OCI-LY1 (cell line): Measurements from ENCODE around the gene COL9A1.

Source experiments
- H2AFZ ChIP-seq: fragments of 200-600 bp; sonication (generic), shearing (Covaris generic); 2 replicates; pipeline ENCODE4 v1.6.0; 2014; ENCODE audit warnings: antibody characterized with exemption, mild to moderate bottlenecking, low read length
- H3F3A ChIP-seq: fragments of 200-600 bp; sonication (generic), shearing (Covaris generic); 2 replicates; pipeline ENCODE4 v1.6.0; 2014; ENCODE audit warnings: mild to moderate bottlenecking, antibody characterized with exemption, low read length, moderate library complexity; ENCODE audit not compliant: insufficient read depth
- H3K27ac ChIP-seq: fragments of 200-600 bp; sonication (generic); 2 replicates; pipeline ENCODE4 v1.5.1; 2014; ENCODE audit warnings: low read length, mixed run types, mild to moderate bottlenecking, low read depth; ENCODE audit not compliant: poor library complexity, severe bottlenecking
- H3K27me3 ChIP-seq: fragments of 200-600 bp; sonication (generic); 2 replicates; pipeline ENCODE4 v1.6.0; 2014; ENCODE audit warnings: antibody characterized with exemption, mild to moderate bottlenecking, low read length, moderate library complexity; ENCODE audit not compliant: insufficient read depth
- H3K36me3 ChIP-seq: fragments of 200-600 bp; sonication (generic); 2 replicates; pipeline ENCODE4 v1.6.1; 2014; ENCODE audit warnings: mild to moderate bottlenecking, antibody characterized with exemption, low read length, moderate library complexity, mixed read lengths; ENCODE audit not compliant: insufficient read depth
- H3K4me1 ChIP-seq: fragments of 200-600 bp; sonication (generic); 2 replicates; pipeline ENCODE4 v1.5.1; 2014; ENCODE audit warnings: mild to moderate bottlenecking, low read length, moderate library complexity; ENCODE audit not compliant: insufficient read depth, severe bottlenecking
- H3K4me2 ChIP-seq: fragments of 200-600 bp; sonication (generic), shearing (Covaris generic); 2 replicates; pipeline ENCODE4 v1.6.1; 2014; ENCODE audit warnings: low read length
- H3K4me3 ChIP-seq: fragments of 200-600 bp; sonication (generic); 2 replicates; pipeline ENCODE4 v1.5.1; 2014; ENCODE audit warnings: low read length, low read depth, mild to moderate bottlenecking, mixed read lengths; ENCODE audit not compliant: poor library complexity, severe bottlenecking
- H3K79me2 ChIP-seq: fragments of 200-600 bp; shearing (Covaris generic); 2 replicates; pipeline ENCODE4 v1.6.1; 2016; ENCODE audit warnings: mixed run types, low read length, mixed read lengths; ENCODE audit not compliant: insufficient read depth
- H3K9ac ChIP-seq: fragments of 200-600 bp; sonication (generic), shearing (Covaris generic); 2 replicates; pipeline ENCODE4 v1.6.1; 2014; ENCODE audit warnings: mild to moderate bottlenecking, low read length, mixed read lengths
- H3K9me2 ChIP-seq: fragments of 200-600 bp; sonication (generic), shearing (Covaris generic); 2 replicates; pipeline ENCODE4 v1.6.1; 2014; ENCODE audit warnings: low read depth, mild to moderate bottlenecking, low read length, mixed read lengths
- H3K9me3 ChIP-seq: fragments of 200-600 bp; shearing (Covaris generic); 2 replicates; pipeline ENCODE4 v1.6.1; 2014; ENCODE audit warnings: low read length, mixed read lengths
- H4K20me1 ChIP-seq: fragments of 200-600 bp; sonication (generic), shearing (Covaris generic); 2 replicates; pipeline ENCODE4 v1.6.0; 2016; ENCODE audit warnings: mild to moderate bottlenecking, low read length; ENCODE audit not compliant: insufficient read depth
- EZH2 ChIP-seq: fragments of 200-600 bp; sonication (generic), shearing (Covaris generic); IDR thresholded peaks from 2 replicates; pipeline ENCODE4 v1.8.0; 2017; ENCODE audit warnings: borderline replicate concordance, mixed run types, mild to moderate bottlenecking, antibody characterized with exemption, low read length, moderate library complexity, mixed read lengths
- TF ChIP-seq, protein P1 (sequence below): fragments of 200-600 bp; sonication (generic), shearing (Covaris generic); IDR thresholded peaks from 2 replicates; pipeline ENCODE4 v1.5.1; 2017; ENCODE audit warnings: mild to moderate bottlenecking, antibody characterized with exemption, low read length, moderate library complexity, mixed read lengths

Gene COL9A1

DNA sequence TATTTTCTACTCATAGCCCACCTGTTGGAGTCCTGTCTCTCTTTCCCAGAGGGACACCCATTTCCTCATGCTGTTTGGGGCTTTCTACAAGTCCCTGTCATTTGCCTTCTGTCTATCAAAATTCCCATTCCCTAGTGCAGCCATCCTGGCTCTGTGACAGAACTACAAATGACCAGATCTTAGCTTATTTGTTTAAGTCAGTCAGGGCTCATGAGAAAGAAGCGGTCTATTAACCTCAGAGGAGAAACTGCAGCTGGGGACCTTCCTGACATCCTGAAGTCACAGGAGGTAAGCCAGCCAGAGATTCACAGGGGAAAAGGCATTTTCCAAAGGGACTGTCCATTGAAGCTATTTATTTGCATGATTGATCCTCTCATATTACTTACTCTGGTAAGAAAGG lies 1.7 kb upstream of the COL9A1 start:
- H3F3A ChIP-seq = no peaks in the 10 kb centered on the region
- no peaks in the 10 kb centered on the region for H3K9me2 ChIP-seq
- no peaks in the 10 kb centered on the region for H3K9me3 ChIP-seq
- no peaks in the 10 kb centered on the region for H3K4me1 ChIP-seq
- no peak for TF ChIP-seq EZH2
- TF ChIP-seq, protein P1, sequence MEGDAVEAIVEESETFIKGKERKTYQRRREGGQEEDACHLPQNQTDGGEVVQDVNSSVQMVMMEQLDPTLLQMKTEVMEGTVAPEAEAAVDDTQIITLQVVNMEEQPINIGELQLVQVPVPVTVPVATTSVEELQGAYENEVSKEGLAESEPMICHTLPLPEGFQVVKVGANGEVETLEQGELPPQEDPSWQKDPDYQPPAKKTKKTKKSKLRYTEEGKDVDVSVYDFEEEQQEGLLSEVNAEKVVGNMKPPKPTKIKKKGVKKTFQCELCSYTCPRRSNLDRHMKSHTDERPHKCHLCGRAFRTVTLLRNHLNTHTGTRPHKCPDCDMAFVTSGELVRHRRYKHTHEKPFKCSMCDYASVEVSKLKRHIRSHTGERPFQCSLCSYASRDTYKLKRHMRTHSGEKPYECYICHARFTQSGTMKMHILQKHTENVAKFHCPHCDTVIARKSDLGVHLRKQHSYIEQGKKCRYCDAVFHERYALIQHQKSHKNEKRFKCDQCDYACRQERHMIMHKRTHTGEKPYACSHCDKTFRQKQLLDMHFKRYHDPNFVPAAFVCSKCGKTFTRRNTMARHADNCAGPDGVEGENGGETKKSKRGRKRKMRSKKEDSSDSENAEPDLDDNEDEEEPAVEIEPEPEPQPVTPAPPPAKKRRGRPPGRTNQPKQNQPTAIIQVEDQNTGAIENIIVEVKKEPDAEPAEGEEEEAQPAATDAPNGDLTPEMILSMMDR = no peak
- no peaks in the 10 kb centered on the region for H3K36me3 ChIP-seq
- no peak overlapping the region for H3K4me3 ChIP-seq
- H2AFZ ChIP-seq = no peak overlapping the region
- no peaks in the 10 kb centered on the region for H3K79me2 ChIP-seq
- no peaks in the 10 kb centered on the region for H3K27me3 ChIP-seq
- no peak overlapping the region for H3K4me2 ChIP-seq
- no peak overlapping the region for H3K9ac ChIP-seq
- no peak overlapping the region for H3K27ac ChIP-seq
- no peaks in the 10 kb centered on the region for H4K20me1 ChIP-seq

GRCh38 chr6:70299456-70299855 lies 3.4 kb downstream of the COL9A1 start:
- Histone ChIP-seq H3K9me3 (no peaks in the 10 kb centered on the region), H3K27me3 (no peaks in the 10 kb centered on the region)
- no peak for TF ChIP-seq EZH2
- TF ChIP-seq, protein P1 = no peak

DNA sequence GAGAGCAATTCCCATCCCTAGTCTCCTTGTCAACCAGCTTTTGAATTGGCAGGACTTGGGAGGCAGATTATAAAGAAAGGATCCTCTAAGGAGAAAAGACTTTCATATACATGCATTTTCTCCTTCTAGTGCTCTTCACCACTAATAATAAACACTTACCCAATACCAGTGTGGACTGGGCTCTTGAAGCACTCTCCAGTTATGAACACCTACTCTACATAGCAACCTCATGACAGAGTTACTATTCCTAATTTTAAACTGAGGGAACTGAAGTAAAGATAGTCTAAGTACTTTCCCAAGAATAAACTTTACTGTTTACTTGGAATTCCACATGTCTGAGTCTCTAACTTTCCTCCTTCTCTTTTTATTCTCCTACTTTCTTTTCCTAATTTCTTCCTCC lies 4.8 kb downstream of the COL9A1 start:
- H3K27ac ChIP-seq = no peak overlapping the region
- no peaks in the 10 kb centered on the region for H3K27me3 ChIP-seq
- H3K4me1 ChIP-seq = no peaks in the 10 kb centered on the region
- H3K79me2 ChIP-seq = no peaks in the 10 kb centered on the region
- no peaks in the 10 kb centered on the region for H3F3A ChIP-seq
- H4K20me1 ChIP-seq = no peaks in the 10 kb centered on the region
- no peaks in the 10 kb centered on the region for H3K9me3 ChIP-seq
- H3K36me3 ChIP-seq = no peaks in the 10 kb centered on the region
- no peak overlapping the region for H3K4me2 ChIP-seq
- H3K9me2 ChIP-seq = no peaks in the 10 kb centered on the region
- no peak overlapping the region for H3K9ac ChIP-seq
- no peak overlapping the region for H3K4me3 ChIP-seq
- no peak overlapping the region for H2AFZ ChIP-seq
- TF ChIP-seq, protein P1 = no peak
- TF ChIP-seq EZH2 = no peak

More at GRCh38 chr6:70299456-70299855, 3.4 kb downstream of the COL9A1 start:
- H3K9me2 ChIP-seq = no peaks in the 10 kb centered on the region
- no peaks in the 10 kb centered on the region for H3F3A ChIP-seq
- no peak overlapping the region for H2AFZ ChIP-seq
- H3K27ac ChIP-seq = no peak overlapping the region
- H3K79me2 ChIP-seq = no peaks in the 10 kb centered on the region
- no peak overlapping the region for H3K9ac ChIP-seq
- H3K4me1 ChIP-seq = no peaks in the 10 kb centered on the region
- H4K20me1 ChIP-seq = no peaks in the 10 kb centered on the region
- no peak overlapping the region for H3K4me3 ChIP-seq
- no peak overlapping the region for H3K4me2 ChIP-seq
- H3K36me3 ChIP-seq = no peaks in the 10 kb centered on the region
